Fibroblast of pulmonary artery (primary cell): ENCODE results near the gene CHCHD5.

Source experiments
- DNase-seq: peaks from one replicate; pipeline ENCODE4 v3.0.0-alpha.2; 2010; ENCODE audit warnings: low read depth
- H3K4me3 ChIP-seq: replicated peaks from 2 replicates; pipeline ENCODE4 v1.5.1; 2011; ENCODE audit warnings: low read depth, mild to moderate bottlenecking, control low read depth, low read length, moderate library complexity
- TF ChIP-seq, protein P1 (sequence below): IDR thresholded peaks from 2 replicates; pipeline ENCODE4 v1.5.1; 2011; ENCODE audit warnings: mild to moderate bottlenecking, control low read depth, low read length, inconsistent platforms; ENCODE audit errors: missing control alignments

CHCHD5 gene

DNA sequence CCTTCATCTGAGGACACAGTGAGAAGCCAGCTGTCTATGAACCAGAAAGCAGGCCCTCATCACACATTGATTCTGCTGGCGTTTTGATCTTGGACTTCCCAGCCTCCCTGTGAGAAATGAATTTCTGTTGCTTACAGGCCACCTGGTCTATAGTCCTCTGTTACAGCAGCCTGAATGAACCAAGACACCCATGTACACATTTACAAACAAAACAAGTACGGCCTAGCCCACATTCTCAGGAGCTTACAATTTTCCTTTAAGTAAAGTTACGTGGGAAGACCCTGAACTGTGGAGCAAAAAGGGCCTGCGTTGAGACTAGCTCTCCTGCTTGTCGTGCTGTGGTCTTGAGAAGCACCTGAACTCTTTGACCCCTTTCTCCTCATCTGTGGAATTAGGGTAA is 49.3 kb downstream of the CHCHD5 start:
- DNase-seq: no peak
- TF ChIP-seq, protein P1, sequence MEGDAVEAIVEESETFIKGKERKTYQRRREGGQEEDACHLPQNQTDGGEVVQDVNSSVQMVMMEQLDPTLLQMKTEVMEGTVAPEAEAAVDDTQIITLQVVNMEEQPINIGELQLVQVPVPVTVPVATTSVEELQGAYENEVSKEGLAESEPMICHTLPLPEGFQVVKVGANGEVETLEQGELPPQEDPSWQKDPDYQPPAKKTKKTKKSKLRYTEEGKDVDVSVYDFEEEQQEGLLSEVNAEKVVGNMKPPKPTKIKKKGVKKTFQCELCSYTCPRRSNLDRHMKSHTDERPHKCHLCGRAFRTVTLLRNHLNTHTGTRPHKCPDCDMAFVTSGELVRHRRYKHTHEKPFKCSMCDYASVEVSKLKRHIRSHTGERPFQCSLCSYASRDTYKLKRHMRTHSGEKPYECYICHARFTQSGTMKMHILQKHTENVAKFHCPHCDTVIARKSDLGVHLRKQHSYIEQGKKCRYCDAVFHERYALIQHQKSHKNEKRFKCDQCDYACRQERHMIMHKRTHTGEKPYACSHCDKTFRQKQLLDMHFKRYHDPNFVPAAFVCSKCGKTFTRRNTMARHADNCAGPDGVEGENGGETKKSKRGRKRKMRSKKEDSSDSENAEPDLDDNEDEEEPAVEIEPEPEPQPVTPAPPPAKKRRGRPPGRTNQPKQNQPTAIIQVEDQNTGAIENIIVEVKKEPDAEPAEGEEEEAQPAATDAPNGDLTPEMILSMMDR: no peak
- H3K4me3 ChIP-seq: no peak overlapping the region

DNA sequence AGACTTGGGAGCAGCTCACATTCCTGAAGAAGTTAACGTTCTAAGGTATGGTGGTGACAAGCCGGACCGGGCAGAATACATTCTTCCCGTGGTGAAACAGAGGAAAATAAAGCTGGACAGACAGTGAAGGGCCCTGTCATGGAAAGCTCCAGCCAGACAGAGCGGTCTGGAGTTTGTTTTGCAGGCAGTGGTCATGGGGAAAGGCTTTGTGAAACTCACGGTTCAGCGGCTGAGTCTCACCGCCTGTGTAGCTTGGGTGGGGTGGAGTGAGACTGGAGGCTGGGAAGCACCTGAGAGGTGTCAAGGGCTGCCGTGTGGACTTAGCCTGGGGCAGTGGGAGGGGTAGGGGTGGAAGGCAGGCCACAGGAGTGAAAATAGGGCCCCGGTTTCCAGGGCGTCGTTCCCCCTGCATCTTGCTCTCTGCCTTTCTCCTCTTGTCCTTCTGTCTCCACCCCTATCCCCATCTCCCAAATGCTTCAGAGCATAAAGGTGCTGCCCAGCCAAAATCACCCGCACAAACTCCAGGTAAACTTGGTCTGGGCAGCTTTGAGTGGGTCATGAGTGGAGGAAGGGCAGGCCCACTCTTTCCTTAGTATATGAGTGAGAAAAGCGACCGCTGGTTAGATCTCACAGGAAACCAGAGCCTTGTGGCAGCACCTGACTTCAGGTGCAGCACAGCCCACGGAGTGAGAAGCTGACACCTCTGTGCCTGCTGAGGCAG is 49.9 kb downstream of the CHCHD5 start:
- no peak for DNase-seq
- TF ChIP-seq, protein P1: no peak
- no peak overlapping the region for H3K4me3 ChIP-seq

DNA sequence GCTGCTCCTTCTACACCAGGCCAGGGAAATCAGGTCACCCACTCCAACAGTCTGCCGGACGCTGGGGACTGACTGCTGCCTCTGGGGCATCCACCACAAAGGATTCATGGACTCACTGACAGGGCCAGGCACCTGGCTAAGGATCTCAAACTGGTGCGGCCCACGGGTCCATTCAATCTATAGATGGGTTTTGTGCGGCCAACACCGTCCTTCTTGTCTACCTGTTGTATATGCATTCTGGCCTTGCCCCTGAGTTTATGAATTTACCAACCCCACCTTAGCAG is 50.4 kb downstream of the CHCHD5 start:
- H3K4me3 ChIP-seq: no peak overlapping the region
- TF ChIP-seq, protein P1: no peak
- no peak for DNase-seq

DNA sequence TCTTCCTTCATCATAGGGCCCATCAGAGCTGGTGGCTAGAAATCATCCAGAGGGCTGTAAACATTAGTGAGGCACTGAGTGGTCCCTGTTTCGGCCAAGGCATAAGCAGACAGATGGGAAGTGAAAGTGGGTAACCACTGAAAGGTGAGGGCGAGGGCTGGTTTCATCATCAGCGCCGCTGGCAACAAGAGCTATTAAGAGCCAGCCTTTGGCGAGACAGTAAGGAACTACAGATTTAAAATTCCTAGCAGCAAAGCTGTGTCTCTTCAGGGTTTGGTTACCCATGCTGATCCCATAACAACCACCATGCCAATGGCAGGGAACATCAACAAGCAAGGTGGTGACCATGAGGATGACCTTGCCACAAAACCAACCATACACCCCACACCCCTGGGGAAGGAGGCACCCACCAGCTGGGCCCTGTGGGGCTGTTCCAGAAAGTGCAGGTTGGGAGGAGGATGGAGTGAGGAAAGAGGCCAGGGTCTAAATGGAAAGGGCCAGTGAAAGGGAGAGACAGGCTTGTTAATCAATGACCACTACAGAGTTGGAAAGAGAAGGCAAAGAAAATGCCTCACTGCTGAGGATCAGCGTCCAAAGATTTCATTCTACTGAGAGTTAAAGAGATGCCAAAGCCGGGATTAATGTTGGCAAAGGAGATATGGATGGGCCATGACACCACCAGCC is 52.3 kb downstream of the CHCHD5 start:
- H3K4me3 ChIP-seq: no peak overlapping the region
- TF ChIP-seq, protein P1: no peak
- no peak for DNase-seq

DNA sequence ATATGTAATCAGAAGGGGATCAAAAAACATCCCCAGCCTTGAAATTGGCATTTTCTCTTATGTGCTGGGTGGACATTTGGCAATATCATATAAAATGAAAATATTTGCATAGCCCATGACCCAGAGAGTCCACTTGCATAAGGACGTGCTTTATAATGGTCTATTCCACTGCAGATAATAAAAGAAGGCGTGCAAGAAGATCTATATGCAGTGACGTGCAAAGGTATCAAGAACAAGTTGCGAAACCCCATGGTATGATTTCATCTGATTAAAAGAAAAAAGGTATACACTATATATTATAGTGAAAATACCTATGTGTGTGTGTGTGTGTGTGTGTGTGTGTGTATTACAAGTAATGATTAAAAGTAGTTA is 52.9 kb downstream of the CHCHD5 start:
- no peak overlapping the region for H3K4me3 ChIP-seq
- TF ChIP-seq, protein P1: no peak
- no peak for DNase-seq
